Measurements from ENCODE around the gene CPNE9. TPM values are rescaled to one million over a fixed set of nuclear protein-coding genes. Genes with fewer than 3 reads are reported as not detected.

The CPNE9 gene
- total RNA-seq, 1 donor from 2014 or later = 1.3 TPM

- H3K4me1 Mint-ChIP-seq = no peaks in the 10 kb centered on the region
- H3K4me3 Mint-ChIP-seq = no peak overlapping the region
- no peak for TF ChIP-seq CTCF (conservative IDR thresholded peaks at IDR 0.05)
- no peaks in the 10 kb centered on the region for H3K9me3 Mint-ChIP-seq
- H3K36me3 Mint-ChIP-seq (ENCODE audit: low read depth) = no peaks in the 10 kb centered on the region
- no peak for DNase-seq (ENCODE audit: low read depth, low spot score)
- H3K27me3 Mint-ChIP-seq (ENCODE audit: low read depth) = no peaks in the 10 kb centered on the region
- no peak overlapping the region for H3K27ac Mint-ChIP-seq (ENCODE audit: unreplicated experiment)
Measured at GRCh38 chr3:9691636-9692035, 12.0 kb upstream of the CPNE9 start.

- no peaks in the 10 kb centered on the region for H3K36me3 Mint-ChIP-seq (ENCODE audit: low read depth)
- H3K4me1 Mint-ChIP-seq = no peaks in the 10 kb centered on the region
- TF ChIP-seq CTCF (conservative IDR thresholded peaks at IDR 0.05) = no peak
- no peak for DNase-seq (ENCODE audit: low read depth, low spot score)
- H3K4me3 Mint-ChIP-seq = no peak overlapping the region
- peak overlapping the region; percentile 50 for H3K27ac Mint-ChIP-seq (ENCODE audit: unreplicated experiment)
- H3K27me3 Mint-ChIP-seq (ENCODE audit: low read depth) = no peaks in the 10 kb centered on the region
- H3K9me3 Mint-ChIP-seq = no peaks in the 10 kb centered on the region
Measured at GRCh38 chr3:9692416-9692815, 11.2 kb upstream of the CPNE9 start.

DNA sequence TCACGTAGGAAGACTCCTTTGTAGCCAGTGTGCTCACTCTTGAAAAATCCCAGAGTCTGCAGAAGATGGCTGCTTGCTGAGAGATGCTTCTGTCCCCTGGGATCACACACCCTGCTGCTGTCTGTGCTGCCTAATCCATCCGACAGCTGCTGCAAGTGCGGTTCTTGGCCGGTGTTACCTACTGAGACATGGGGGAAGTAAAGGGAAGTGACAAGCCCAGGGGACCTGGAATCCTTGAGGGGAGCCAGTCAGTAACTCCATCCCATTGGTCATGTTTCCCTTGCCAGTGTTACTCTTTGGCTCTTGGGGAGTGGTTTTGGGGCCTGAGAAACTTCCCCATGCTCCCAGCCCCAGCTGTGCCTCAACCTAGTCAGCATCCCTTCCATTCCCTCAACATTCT is 8.3 kb upstream of the CPNE9 start:
- peak overlapping the region; percentile 35 for H3K27ac Mint-ChIP-seq (ENCODE audit: unreplicated experiment)
- no peak for TF ChIP-seq CTCF (conservative IDR thresholded peaks at IDR 0.05)
- no peak overlapping the region for H3K4me3 Mint-ChIP-seq
- DNase-seq (ENCODE audit: low read depth, low spot score) = no peak
- no peaks in the 10 kb centered on the region for H3K36me3 Mint-ChIP-seq (ENCODE audit: low read depth)
- H3K4me1 Mint-ChIP-seq = no peaks in the 10 kb centered on the region
- no peaks in the 10 kb centered on the region for H3K9me3 Mint-ChIP-seq
- H3K27me3 Mint-ChIP-seq (ENCODE audit: low read depth) = no peaks in the 10 kb centered on the region

- TF ChIP-seq CTCF (conservative IDR thresholded peaks at IDR 0.05) = no peak
- Mint-ChIP-seq H3K4me3 (no peak overlapping the region), H3K27ac (ENCODE audit: unreplicated experiment) (no peak overlapping the region), H3K4me1 (no peaks in the 10 kb centered on the region), H3K36me3 (ENCODE audit: low read depth) (no peaks in the 10 kb centered on the region), H3K27me3 (ENCODE audit: low read depth) (no peaks in the 10 kb centered on the region), H3K9me3 (no peaks in the 10 kb centered on the region)
- no peak for DNase-seq (ENCODE audit: low read depth, low spot score)
Measured at GRCh38 chr3:9695746-9696145, 7.9 kb upstream of the CPNE9 start.

- DNase-seq (ENCODE audit: low read depth, low spot score) = no peak
- TF ChIP-seq CTCF (conservative IDR thresholded peaks at IDR 0.05) = no peak
- H3K9me3 Mint-ChIP-seq = no peaks in the 10 kb centered on the region
- H3K4me1 Mint-ChIP-seq = no peaks in the 10 kb centered on the region
- H3K36me3 Mint-ChIP-seq (ENCODE audit: low read depth) = no peaks in the 10 kb centered on the region
- H3K4me3 Mint-ChIP-seq = no peak overlapping the region
- H3K27me3 Mint-ChIP-seq (ENCODE audit: low read depth) = peaks cover 2% of the 10 kb centered on the region
- H3K27ac Mint-ChIP-seq (ENCODE audit: unreplicated experiment) = peak overlapping the region; percentile 67
Measured at GRCh38 chr3:9696480-9697220, 7.0 kb upstream of the CPNE9 start.

Data from neural crest cell (in vitro differentiated cells).